H1 (cell line): ENCODE results near the gene PAPOLG. TPM values are rescaled to one million over a fixed set of nuclear protein-coding genes. Genes with fewer than 3 reads are reported as not detected.

Experiments used
- CTCF ChIA-PET: fragments of 300-600 bp; sonication (Branson Sonifier 250); formaldehyde crosslinking; loops from one replicate; lab custom pipeline; 2021; ENCODE audit not compliant: partially characterized antibody; lab: Charles Lee
- POLR2A ChIA-PET: fragments of 300-600 bp; sonication (Branson Sonifier 250); formaldehyde crosslinking; loops from one replicate; lab custom pipeline; 2021; ENCODE audit warnings: inconsistent platforms; ENCODE audit not compliant: partially characterized antibody; lab: Charles Lee
- DNase-seq, 2 experiments: peaks; one replicate each; pipeline versions ENCODE4 v3.0.0 to v3.0.0-alpha.2; 2010 to 2022; ENCODE audit warnings: low spot score in 2 of 2, low read depth in 1 of 2, mixed read lengths in 1 of 2
- FAIRE-seq: peaks from 2 replicates; lab custom pipeline; 2011; peaks lifted over from hg19 to GRCh38; lab: Jason Lieb, UNC
- H2AFZ ChIP-seq: 2 replicates; pipeline ENCODE4 v1.8.1; 2012; ENCODE audit warnings: low read length, inconsistent platforms
- H2AK5ac ChIP-seq: 2 replicates; pipeline ENCODE4 v1.6.1; 2013; ENCODE audit warnings: low read depth, low read length
- H2BK120ac ChIP-seq: replicated peaks from 2 replicates; pipeline ENCODE3; 2013; ENCODE audit warnings: low read depth, low read length, inconsistent platforms
- H2BK12ac ChIP-seq: 2 replicates; pipeline ENCODE4 v1.6.1; 2013; ENCODE audit warnings: low read depth, low read length
- H2BK15ac ChIP-seq: 2 replicates; pipeline ENCODE4 v1.6.1; 2013; ENCODE audit warnings: low read length
- H2BK20ac ChIP-seq: 2 replicates; pipeline ENCODE4 v1.6.1; 2013; ENCODE audit warnings: low read length
- H2BK5ac ChIP-seq: 2 replicates; pipeline ENCODE4 v1.6.1; 2013; ENCODE audit warnings: low read depth, low read length
- H3K14ac ChIP-seq: 2 replicates; pipeline ENCODE4 v1.6.1; 2013; ENCODE audit warnings: inconsistent platforms; ENCODE audit not compliant: insufficient read length
- H3K18ac ChIP-seq: 2 replicates; pipeline ENCODE4 v1.6.1; 2013; ENCODE audit warnings: low read length; ENCODE audit errors: extremely low read depth
- H3K23ac ChIP-seq: 2 replicates; pipeline ENCODE4 v1.6.1; 2013; ENCODE audit warnings: inconsistent platforms; ENCODE audit not compliant: insufficient read length
- H3K23me2 ChIP-seq: 2 replicates; pipeline ENCODE4 v1.6.1; 2013; ENCODE audit warnings: low read depth, low read length
- H3K27ac ChIP-seq: 2 replicates; pipeline ENCODE4 v1.6.1; 2011; ENCODE audit warnings: low read depth, low read length, inconsistent platforms
- H3K27me3 ChIP-seq, 4 experiments: replicated peaks in 1 of 4; 1 replicate in 1 of 4; 2 replicates in 3 of 4; pipeline versions ENCODE4 v1.6.1 to v1.8.1; 2011 to 2013; ENCODE audit warnings: low read length in 3 of 4, mild to moderate bottlenecking in 3 of 4, inconsistent platforms in 2 of 4, mixed read lengths in 2 of 4, moderate library complexity in 1 of 4; ENCODE audit not compliant: control insufficient read depth in 3 of 4, insufficient read depth in 3 of 4; ENCODE audit errors: extremely low read depth in 1 of 4
- H3K36me3 ChIP-seq, 4 experiments: 2 replicates each; pipeline versions ENCODE4 v1.6.1 to v1.8.1; 2011 to 2013; ENCODE audit warnings: mild to moderate bottlenecking in 4 of 4, low read length in 3 of 4, moderate library complexity in 2 of 4, control low read depth in 1 of 4, inconsistent platforms in 1 of 4; ENCODE audit not compliant: insufficient read depth in 4 of 4, control insufficient read depth in 2 of 4
- H3K4ac ChIP-seq: replicated peaks from 2 replicates; pipeline ENCODE3; 2013; ENCODE audit warnings: low read length, low read depth, mixed read lengths, inconsistent platforms; ENCODE audit not compliant: insufficient read length
- H3K4me1 ChIP-seq, 4 experiments: replicated peaks in 1 of 4; 1 replicate in 1 of 4; 2 replicates in 3 of 4; pipeline versions ENCODE4 v1.6.1 to v1.8.1; 2011 to 2013; ENCODE audit warnings: low read length in 3 of 4, inconsistent platforms in 2 of 4, mixed read lengths in 1 of 4; ENCODE audit not compliant: insufficient read depth in 4 of 4, control insufficient read depth in 3 of 4
- H3K4me2 ChIP-seq, 2 experiments: 2 replicates each; pipeline versions ENCODE4 v1.6.1 to v1.8.1; 2011 to 2013; ENCODE audit warnings: low read depth in 2 of 2, low read length in 2 of 2, control low read depth in 1 of 2, inconsistent platforms in 1 of 2, mild to moderate bottlenecking in 1 of 2; ENCODE audit not compliant: insufficient read depth in 1 of 2
- H3K4me3 ChIP-seq, 4 experiments: fragments of 200-600, 300-600 bp in 1 of 4; sonication (generic), shearing (Covaris generic), sonication (Bioruptor Twin) in 1 of 4; 2 replicates each; pipeline versions ENCODE4 v1.5.1 to v1.8.1; 2011 to 2016; ENCODE audit warnings: low read length in 4 of 4, low read depth in 3 of 4, control low read depth in 2 of 4, inconsistent platforms in 2 of 4, mild to moderate bottlenecking in 2 of 4, mixed read lengths in 1 of 4, moderate library complexity in 1 of 4; ENCODE audit not compliant: insufficient read depth in 2 of 4; ENCODE audit errors: extremely low read depth in 1 of 4
- H3K56ac ChIP-seq: replicated peaks from 2 replicates; pipeline ENCODE3; 2013; ENCODE audit warnings: low read depth, mild to moderate bottlenecking, mixed read lengths, low read length, inconsistent platforms; ENCODE audit not compliant: insufficient read length
- H3K79me1 ChIP-seq: 2 replicates; pipeline ENCODE4 v1.6.1; 2013; ENCODE audit warnings: low read depth, low read length, control low read depth
- H3K79me2 ChIP-seq, 2 experiments: 2 replicates each; pipeline versions ENCODE4 v1.6.1 to v1.8.1; 2012 to 2013; ENCODE audit warnings: low read length in 2 of 2, mild to moderate bottlenecking in 2 of 2, inconsistent platforms in 1 of 2; ENCODE audit not compliant: insufficient read depth in 2 of 2, control insufficient read depth in 1 of 2
- H3K9ac ChIP-seq, 4 experiments: replicated peaks in 1 of 4; 1 replicate in 1 of 4; 2 replicates in 3 of 4; pipeline versions ENCODE4 v1.6.1 to v1.8.1; 2011 to 2013; ENCODE audit warnings: low read depth in 3 of 4, low read length in 3 of 4, control low read depth in 2 of 4, mild to moderate bottlenecking in 2 of 4, moderate library complexity in 2 of 4, inconsistent platforms in 1 of 4; ENCODE audit errors: extremely low read depth in 1 of 4
- H3K9me3 ChIP-seq, 2 experiments: 2 replicates each; pipeline versions ENCODE4 v1.6.1 to v1.8.1; 2012 to 2013; ENCODE audit warnings: mild to moderate bottlenecking in 2 of 2, moderate library complexity in 2 of 2, control low read depth in 1 of 2, inconsistent platforms in 1 of 2, low read depth in 1 of 2, low read length in 1 of 2, mixed read lengths in 1 of 2; ENCODE audit not compliant: insufficient read depth in 2 of 2
- H4K20me1 ChIP-seq, 2 experiments: replicated peaks in 1 of 2; 2 replicates each; pipeline versions ENCODE3 to v1.8.1; 2011 to 2013; ENCODE audit warnings: inconsistent platforms in 2 of 2, low read length in 2 of 2, mild to moderate bottlenecking in 1 of 2; ENCODE audit not compliant: insufficient read depth in 2 of 2, control insufficient read depth in 1 of 2
- H4K5ac ChIP-seq: 2 replicates; pipeline ENCODE4 v1.6.1; 2013; ENCODE audit warnings: low read length, low read depth, mixed read lengths, inconsistent platforms; ENCODE audit not compliant: insufficient read length
- H4K8ac ChIP-seq: 2 replicates; pipeline ENCODE4 v1.8.0; 2013; ENCODE audit warnings: mild to moderate bottlenecking, moderate library complexity, low read length, inconsistent platforms; ENCODE audit not compliant: insufficient read depth; ENCODE audit errors: extremely low read depth
- H4K91ac ChIP-seq: replicated peaks from 2 replicates; pipeline ENCODE3; 2013; ENCODE audit warnings: low read length, mixed read lengths, inconsistent platforms; ENCODE audit not compliant: insufficient read length
- CBX8 ChIP-seq: fragments of 300-800, 300-1000 bp; sonication (generic); IDR thresholded peaks from 2 replicates; pipeline ENCODE4 v1.7.1; 2016; ENCODE audit warnings: low read depth, low read length, borderline replicate concordance
- CHD2 ChIP-seq: IDR thresholded peaks from 2 replicates; pipeline ENCODE4 v1.6.1; 2012; ENCODE audit warnings: low read length, improper control_type of control experiment
- FOSL1 ChIP-seq: IDR thresholded peaks from 2 replicates; pipeline ENCODE4 v1.6.1; 2011; ENCODE audit warnings: mild to moderate bottlenecking, low read depth, low read length, moderate library complexity; ENCODE audit not compliant: insufficient read depth
- KDM1A ChIP-seq: fragments of 200-600, 300-600 bp; sonication (generic); IDR thresholded peaks from 2 replicates; pipeline ENCODE4 v1.7.1; 2016; ENCODE audit warnings: mild to moderate bottlenecking, low read length, borderline replicate concordance
- POLR2A ChIP-seq, 2 experiments: IDR thresholded peaks; 1 replicate in 1 of 2; 2 replicates in 1 of 2; pipeline ENCODE4 v1.6.1; 2011; ENCODE audit warnings: low read depth in 2 of 2, low read length in 2 of 2, mild to moderate bottlenecking in 2 of 2; ENCODE audit errors: control extremely low read depth in 1 of 2
- RAD21 ChIP-seq, 2 experiments: IDR thresholded peaks in 1 of 2; conservative IDR thresholded peaks in 1 of 2; 2 replicates each; pipeline ENCODE4 v1.6.1; 2011; ENCODE audit warnings: low read depth in 2 of 2, low read length in 2 of 2, improper control_type of control experiment in 1 of 2, inconsistent platforms in 1 of 2, mild to moderate bottlenecking in 1 of 2, moderate library complexity in 1 of 2
- RFX5 ChIP-seq: IDR thresholded peaks from 2 replicates; pipeline ENCODE4 v1.6.1; 2011; ENCODE audit warnings: low read depth, low read length, improper control_type of control experiment, borderline replicate concordance
- TAF7 ChIP-seq: optimal IDR thresholded peaks from 2 replicates; pipeline ENCODE3; 2011; ENCODE audit warnings: low read depth, mild to moderate bottlenecking, inconsistent platforms, low read length, moderate library complexity, borderline replicate concordance
- WGBS, 2 experiments: shearing (Covaris generic) in 1 of 2; methylation state at CpG; one replicate each; pipeline versions ENCODE4 v1.1.6 to v1.1.7; 2013 to 2015; ENCODE audit warnings: low lambda C conversion rate in 2 of 2, mixed read lengths in 2 of 2, inconsistent platforms in 1 of 2, low coverage in 1 of 2, missing lambda C conversion rate in 1 of 2; ENCODE audit not compliant: insufficient replicate concordance in 2 of 2, insufficient coverage in 1 of 2, insufficient read length in 1 of 2; ENCODE audit errors: extremely low coverage in 1 of 2, missing lambda C conversion rate in 1 of 2; 5-methylcytosine and 5-hydroxymethylcytosine counted together
- polyA plus RNA-seq, 7 experiments: library from polyadenylated mRNA; depleted of rRNA in 3 of 7; stranded (reverse) in 5 of 7; unstranded in 2 of 7; fragments of >200 nt in 5 of 7; fragments of 200-250 nt in 2 of 7; gene quantifications; 1 replicate in 5 of 7; 2 replicates in 1 of 7; 4 replicates in 1 of 7; pipeline versions ENCODE4 v1.2.1 to v1.2.3, GENCODE V29; 2011 to 2013; ENCODE audit warnings: missing spikeins in 2 of 7, mixed read lengths in 2 of 7
- total RNA-seq: library from RNA; stranded (reverse); fragmentation: NEBNext Ultra II Directional; extraction: Animal tissue kit (Norgen Biotek cat#: 25700); gene quantifications from 2 replicates; pipeline ENCODE4 v1.2.1, GENCODE V29; 2021
- TF ChIP-seq, protein P1 (sequence below): IDR thresholded peaks from 2 replicates; pipeline ENCODE4 v1.6.1; 2011; ENCODE audit warnings: low read length, improper control_type of control experiment

PAPOLG gene
- total and polyA plus RNA-seq, 2 of the 8 experiments (the other 6 are each of a cell fraction or from before 2014, with no cell fraction given) = 6.5 to 21.5 TPM

DNA sequence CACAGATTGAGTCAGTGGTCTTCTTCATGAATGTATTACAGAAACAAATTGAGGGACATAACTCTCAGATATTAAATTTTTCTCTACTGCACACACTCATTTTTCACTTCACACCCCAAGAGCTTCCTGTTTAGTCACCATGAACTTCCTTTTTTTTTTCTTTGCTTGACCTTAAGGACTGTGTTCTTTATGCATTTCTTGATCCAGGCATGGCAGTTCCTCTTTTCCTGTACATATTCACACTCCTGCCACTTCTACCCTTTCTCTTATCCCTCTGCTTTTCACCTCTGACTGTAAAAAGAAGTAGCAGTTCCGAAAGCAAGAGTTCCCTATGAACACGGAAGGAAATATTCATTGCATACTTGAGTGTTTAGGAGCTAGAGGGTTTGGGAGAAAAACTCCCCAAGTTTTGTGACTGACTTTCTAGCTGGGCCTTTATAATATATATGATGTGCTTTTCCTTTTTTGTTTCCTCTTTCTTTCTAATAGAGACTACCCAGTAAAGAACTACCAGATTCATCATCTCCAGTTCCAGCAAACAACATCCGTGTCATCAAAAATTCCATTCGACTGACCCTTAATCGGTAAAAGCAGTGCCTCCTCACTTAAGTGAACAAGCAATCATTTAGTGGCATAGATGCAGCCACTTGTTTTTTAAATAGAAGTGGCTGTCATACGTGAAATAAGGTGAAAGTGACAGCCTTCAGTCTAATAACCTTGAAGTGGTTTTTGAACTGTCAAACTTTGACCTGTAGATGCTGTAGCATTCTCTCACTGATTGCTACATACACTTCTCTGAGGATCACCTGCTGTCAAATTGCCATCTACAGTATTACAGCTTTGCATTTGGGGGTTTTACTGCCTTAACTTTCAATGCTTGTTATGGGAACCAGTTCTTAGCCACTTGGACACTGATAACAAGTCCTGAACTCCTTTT is 40.8 kb downstream of the PAPOLG start:
- H3K79me1 ChIP-seq = no peaks in the 10 kb centered on the region
- no peaks in the 10 kb centered on the region for H3K23me2 ChIP-seq
- CTCF ChIA-PET = interaction anchor here (0.6 kb wide), 1 partner anchor 35 kb away, joined by 3 read pairs; no protein-coding TSS in a partner anchor
- H3K27ac ChIP-seq = no peak overlapping the region
- no peak overlapping the region for H2BK5ac ChIP-seq
- TF ChIP-seq KDM1A (no peak), TAF7 (no peak), CHD2 (no peak), RFX5 (no peak), FOSL1 (no peak), RAD21 (IDR thresholded peaks at IDR 0.05 in 1 of 2, conservative IDR thresholded peaks at IDR 0.05 in 1 of 2; ENCODE audit: low read depth in 2 of 2, low read length in 2 of 2) (no peak), POLR2A (IDR thresholded peaks at IDR 0.05; ENCODE audit: control extremely low read depth in 1 of 2, low read depth in 2 of 2, low read length in 2 of 2) (no peak), CBX8 (no peak)
- TF ChIP-seq, protein P1, sequence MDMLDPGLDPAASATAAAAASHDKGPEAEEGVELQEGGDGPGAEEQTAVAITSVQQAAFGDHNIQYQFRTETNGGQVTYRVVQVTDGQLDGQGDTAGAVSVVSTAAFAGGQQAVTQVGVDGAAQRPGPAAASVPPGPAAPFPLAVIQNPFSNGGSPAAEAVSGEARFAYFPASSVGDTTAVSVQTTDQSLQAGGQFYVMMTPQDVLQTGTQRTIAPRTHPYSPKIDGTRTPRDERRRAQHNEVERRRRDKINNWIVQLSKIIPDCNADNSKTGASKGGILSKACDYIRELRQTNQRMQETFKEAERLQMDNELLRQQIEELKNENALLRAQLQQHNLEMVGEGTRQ = no peak
- H2BK12ac ChIP-seq = no peak overlapping the region
- no peak overlapping the region for H3K4ac ChIP-seq
- no peak overlapping the region for H2BK120ac ChIP-seq
- H2BK20ac ChIP-seq = no peak overlapping the region
- no peak overlapping the region for H3K18ac ChIP-seq
- H3K56ac ChIP-seq = no peak overlapping the region
- no peak overlapping the region for H3K14ac ChIP-seq
- no peak overlapping the region for H2AK5ac ChIP-seq
- H2AFZ ChIP-seq = no peak overlapping the region
- H2BK15ac ChIP-seq = no peak overlapping the region
- H3K36me3 ChIP-seq = peaks cover 15 to 61% (median 25%) of the 10 kb centered on the region in 4 experiments
- WGBS, 2 experiments = 92% methylated on average over 6 of the region's 6 CpGs; no CpG with 5 or more reads in 1 of the 2 experiments
- no peaks in the 10 kb centered on the region for H3K4me1 ChIP-seq
- H4K8ac ChIP-seq = no peak overlapping the region
- no peak overlapping the region for H3K4me3 ChIP-seq
- no peaks in the 10 kb centered on the region for H3K9me3 ChIP-seq
- FAIRE-seq = no peak
- DNase-seq = no peak
- H3K4me2 ChIP-seq = no peak overlapping the region
- no peaks in the 10 kb centered on the region for H3K27me3 ChIP-seq
- POLR2A ChIA-PET = no interaction called here
- no peak overlapping the region for H4K91ac ChIP-seq
- H3K9ac ChIP-seq = no peak overlapping the region
- no peaks in the 10 kb centered on the region for H3K79me2 ChIP-seq
- no peak overlapping the region for H3K23ac ChIP-seq
- no peaks in the 10 kb centered on the region for H4K20me1 ChIP-seq
- H4K5ac ChIP-seq = no peak overlapping the region
